Femur (tissue), 1 donor: ENCODE data around the gene PLD2.
"Not testable (repeated sequence)": the region's sequence is repeated elsewhere in the genome, so short reads cannot be mapped to it uniquely, and the experiment has no call there.

Experiments
- DNase-seq: peaks from one replicate; pipeline ENCODE4 v3.0.0-alpha.2; 2017

The PLD2 gene

GRCh38 chr17:4837471-4838308 lies 30.7 kb downstream of the PLD2 start:
- DNase-seq, result no peak

GRCh38 chr17:4838309-4838785 lies 31.4 kb downstream of the PLD2 start:
- DNase-seq, result no peak

DNA sequence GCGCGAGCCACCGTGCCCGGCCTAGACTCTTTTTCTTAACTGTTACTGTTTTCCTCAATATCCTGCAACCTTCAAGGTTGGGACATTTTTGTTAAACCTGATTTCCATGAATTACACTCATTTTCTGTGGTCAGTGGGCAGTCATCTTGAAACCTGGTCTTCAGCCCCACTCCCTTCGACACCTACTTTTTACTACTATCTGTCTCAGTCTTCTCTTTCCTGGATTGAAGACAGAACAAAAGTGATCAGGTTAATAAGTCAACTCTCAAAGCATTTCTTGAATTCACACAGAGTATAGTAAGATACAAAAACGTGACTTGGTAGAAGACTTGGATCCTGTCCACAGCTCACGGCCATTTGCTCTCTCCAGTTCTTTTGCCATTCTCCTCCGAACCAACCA lies 32.3 kb downstream of the PLD2 start:
- no peak for DNase-seq

DNA sequence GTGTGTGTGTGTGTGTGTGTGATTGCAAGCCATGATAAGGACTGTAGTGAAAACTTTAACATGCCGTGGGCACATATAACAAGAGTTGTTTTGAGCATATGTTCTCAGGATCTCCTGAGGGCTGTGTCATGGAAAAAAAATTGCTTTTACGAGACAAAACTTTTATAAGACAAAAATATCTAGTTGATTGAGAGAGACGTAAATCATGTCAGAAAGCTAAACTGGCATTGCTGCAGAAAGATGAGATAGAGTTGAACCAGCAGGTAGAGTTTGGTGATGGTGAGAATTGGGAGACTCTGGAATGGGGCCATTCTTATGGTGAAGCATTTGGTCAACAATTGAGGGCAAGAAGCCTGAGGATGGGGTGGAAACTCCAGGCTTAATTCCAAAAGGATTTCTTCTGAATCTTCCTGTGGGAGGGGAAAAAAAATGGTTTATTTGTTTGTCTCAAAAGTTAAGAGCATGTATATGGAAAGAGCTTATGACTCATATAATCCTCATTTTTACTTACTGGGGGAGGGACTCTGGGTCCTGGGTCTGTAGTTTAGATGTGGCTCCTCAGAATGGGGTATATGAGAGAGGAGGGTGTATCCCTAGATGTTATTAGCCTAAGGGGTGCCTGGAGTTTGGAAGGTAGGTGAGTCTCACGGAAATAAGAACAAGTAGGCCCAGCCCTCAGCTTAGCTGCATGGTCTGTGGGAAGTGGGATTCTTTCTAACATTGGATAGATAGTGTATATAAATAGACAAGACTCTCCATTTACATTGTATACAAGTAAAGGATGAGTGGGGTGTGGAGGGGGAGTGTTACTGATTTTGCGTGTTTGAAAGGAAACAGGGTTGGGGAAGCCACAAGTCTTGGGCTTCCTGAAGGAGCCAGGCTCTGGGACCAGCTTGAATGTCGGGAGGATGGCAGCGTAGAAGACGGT lies 33.3 kb downstream of the PLD2 start:
- DNase-seq, result no peak

- DNase-seq, result no peak
Measured at GRCh38 chr17:4840893-4841242, 33.9 kb downstream of the PLD2 start.

GRCh38 chr17:4842376-4842775 lies 35.4 kb downstream of the PLD2 start:
- DNase-seq, result no peak

GRCh38 chr17:4843321-4844000 lies 36.5 kb downstream of the PLD2 start:
- DNase-seq, result no peak

DNA sequence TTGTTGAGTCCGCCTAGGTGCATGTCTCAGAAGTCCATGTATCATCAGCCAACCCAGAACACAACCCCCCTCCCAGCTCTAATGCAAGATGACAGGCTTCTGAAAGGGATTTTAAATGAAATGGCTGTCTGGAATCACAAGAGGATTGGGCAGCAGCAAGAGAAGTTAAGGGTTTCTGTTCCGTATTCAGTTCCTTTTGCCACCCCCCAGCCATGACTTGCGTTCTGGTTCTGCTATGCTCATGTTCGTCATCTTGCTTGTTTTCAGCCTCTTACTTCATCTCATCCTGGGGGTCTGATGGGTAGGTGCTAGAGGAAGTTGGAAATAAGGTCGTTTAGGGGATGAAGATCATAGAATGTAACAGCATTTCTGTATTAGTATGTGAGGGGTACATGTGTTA lies 38.2 kb downstream of the PLD2 start:
- no peak for DNase-seq

GRCh38 chr17:4846635-4847390 lies 39.9 kb downstream of the PLD2 start:
- DNase-seq, result no peak

- DNase-seq, result no peak
Measured at GRCh38 chr17:4849011-4849536, 42.1 kb downstream of the PLD2 start.

DNA sequence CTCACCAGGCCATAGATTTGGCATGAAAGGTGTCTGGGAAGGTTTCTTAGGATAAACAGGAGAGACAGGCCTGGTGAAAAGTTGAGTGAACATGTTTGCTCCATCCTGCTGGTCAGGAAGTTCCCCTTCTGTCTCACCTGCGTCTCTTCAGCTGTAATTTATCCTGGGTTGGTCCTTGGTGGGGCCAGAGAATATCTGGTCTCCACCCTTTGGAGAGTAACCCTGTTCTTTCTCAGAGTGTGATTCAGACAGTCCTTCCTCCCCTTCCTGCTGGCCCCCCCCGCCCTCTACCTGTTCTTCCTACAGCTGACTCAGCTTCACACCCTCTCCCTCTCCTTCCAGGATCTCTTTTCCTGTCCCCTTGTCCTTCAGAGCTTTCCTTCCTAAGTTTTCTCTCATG lies 43.3 kb downstream of the PLD2 start:
- DNase-seq, result no peak

DNA sequence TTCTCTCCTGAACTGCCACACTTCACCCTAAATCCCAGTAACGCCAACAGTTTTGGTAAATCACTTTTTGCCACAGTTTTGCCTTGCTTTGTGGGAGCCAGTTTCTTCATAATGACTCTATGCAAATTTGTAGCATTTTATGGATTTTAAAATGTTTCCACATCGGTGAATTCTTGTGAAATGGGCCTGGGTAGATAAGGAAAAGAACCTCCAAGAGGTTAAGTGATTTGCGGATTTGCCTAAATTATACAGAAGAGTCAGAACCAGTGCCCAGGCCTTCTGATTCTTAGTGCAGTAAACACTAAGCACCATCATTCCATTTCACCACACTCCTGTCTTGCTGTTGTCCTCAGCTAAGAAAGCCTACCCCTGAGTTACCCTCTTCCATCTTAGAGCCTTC lies 44.1 kb downstream of the PLD2 start:
- no peak for DNase-seq

GRCh38 chr17:4852567-4853207 lies 45.7 kb downstream of the PLD2 start:
- DNase-seq, result no peak

DNA sequence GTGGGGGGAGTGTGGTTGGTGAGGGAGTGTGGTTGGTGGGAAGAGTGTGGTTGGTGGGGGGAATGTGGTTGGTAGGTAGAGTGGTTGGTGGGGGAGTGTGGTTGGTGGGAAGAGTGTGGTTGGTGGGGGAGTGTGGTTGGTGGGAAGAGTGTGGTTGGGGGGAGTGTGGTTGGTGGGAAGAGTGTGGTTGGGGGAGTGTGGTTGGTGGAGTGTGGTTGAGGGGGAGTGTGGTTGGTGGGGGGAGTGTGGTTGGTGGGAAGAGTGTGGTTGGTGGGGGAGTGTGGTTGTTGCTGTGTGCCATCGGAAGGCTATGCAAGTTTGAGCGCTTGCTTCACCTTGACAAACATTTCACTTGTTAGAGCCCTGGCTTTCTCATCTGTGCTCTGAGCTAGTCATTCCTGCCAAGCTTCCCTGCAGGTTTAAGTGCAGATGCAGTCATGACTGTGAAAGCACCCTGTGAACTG lies 46.3 kb downstream of the PLD2 start:
- no peak for DNase-seq

- DNase-seq, result no peak
Measured at GRCh38 chr17:4854111-4854681, 47.2 kb downstream of the PLD2 start.

DNA sequence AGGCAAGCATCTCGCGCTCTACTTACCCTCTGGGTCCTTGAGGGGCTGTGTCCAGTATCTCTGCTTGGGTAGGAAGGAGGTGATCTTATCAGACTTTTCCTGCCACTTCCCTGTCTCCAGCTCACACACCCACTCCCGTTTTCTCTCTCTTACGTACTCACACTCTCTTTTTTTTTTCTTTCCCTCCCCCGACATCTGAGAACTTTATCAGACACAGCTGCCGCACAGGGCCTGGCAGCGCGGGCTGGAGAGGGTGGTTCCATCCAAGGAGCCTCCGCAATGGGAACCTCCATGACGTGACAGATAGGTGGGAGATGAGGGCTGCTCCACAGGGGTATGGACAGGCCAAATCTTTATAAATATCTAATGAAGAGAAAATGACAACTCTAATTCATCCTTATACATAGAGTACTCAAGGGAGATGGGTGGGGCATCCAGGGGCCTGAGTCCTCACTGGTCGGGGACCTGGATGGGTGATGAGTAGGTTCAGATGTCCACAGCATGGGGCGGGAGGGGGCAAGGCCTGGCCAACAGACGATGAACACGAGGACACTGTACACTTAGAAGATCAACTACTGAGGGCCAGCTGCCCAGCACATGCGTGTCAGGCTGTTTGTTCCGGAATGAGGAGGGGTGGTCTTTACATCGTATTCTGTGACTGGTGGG lies 49.5 kb downstream of the PLD2 start:
- no peak for DNase-seq

DNA sequence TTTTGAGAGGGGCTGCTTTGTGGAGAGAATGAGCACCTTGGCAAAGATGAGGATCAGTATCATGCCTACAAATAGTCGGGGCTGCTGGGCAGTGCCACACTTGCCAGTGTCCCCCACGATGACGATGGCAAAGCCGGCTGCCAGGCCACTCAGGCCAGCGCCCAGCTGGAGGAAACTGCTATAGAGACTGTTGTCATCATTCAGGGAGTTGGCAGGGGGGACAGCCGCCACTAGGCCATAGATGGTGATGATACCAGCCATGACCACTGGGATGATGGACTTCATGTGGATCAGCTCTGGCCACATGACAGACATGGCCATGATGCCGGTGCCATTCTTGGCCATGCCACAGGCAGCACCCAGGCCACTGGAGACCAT lies 50.0 kb downstream of the PLD2 start:
- no peak for DNase-seq

DNA sequence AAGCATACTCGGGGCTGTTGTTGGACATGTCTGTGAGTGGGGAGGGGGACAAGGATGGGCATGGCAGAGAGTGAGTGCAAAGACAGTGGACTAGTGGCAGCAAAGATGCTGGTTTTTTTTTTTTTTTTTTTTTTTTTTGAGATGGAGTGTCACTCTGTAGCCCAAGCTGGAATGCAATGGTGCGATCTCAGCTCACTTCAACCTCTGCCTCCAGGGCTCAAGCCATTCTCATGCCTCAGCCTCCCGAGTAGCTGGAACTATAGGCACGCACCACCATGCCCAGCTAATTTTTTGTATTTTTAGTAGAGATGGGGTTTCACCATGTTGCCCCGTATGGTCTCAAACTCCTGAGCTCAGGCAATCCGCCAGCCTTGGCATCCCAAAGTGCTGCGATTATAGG lies 50.4 kb downstream of the PLD2 start:
- DNase-seq, result not testable (repeated sequence)

- DNase-seq, result no peak
Measured at GRCh38 chr17:4858068-4858881, 51.3 kb downstream of the PLD2 start.

GRCh38 chr17:4858882-4859260 lies 51.9 kb downstream of the PLD2 start:
- no peak for DNase-seq
